D721Med (cell line): Measurements from ENCODE around the gene SLC6A2.

Source experiments
- DNase-seq: peaks from one replicate; pipeline ENCODE4 v3.0.0; 2011; ENCODE audit warnings: low spot score; ENCODE audit not compliant: insufficient read length
- FAIRE-seq: peaks from 2 replicates; lab custom pipeline; 2011; peaks lifted over from hg19 to GRCh38; lab: Jason Lieb, UNC
- CTCF ChIP-seq: IDR thresholded peaks from 2 replicates; pipeline ENCODE4 v1.5.1; 2012; ENCODE audit warnings: mild to moderate bottlenecking, control low read depth; ENCODE audit not compliant: insufficient read depth; ENCODE audit errors: missing control alignments

Gene SLC6A2

GRCh38 chr16:55658898-55659420, 3.2 kb downstream of the SLC6A2 start:
- no peak for TF ChIP-seq CTCF
- FAIRE-seq (no peak), DNase-seq (no peak)

GRCh38 chr16:55660026-55660425, 4.2 kb downstream of the SLC6A2 start:
- no peak for TF ChIP-seq CTCF
- FAIRE-seq (no peak), DNase-seq (no peak)

GRCh38 chr16:55660828-55661227, 5.0 kb downstream of the SLC6A2 start:
- TF ChIP-seq CTCF: no peak
- FAIRE-seq (no peak), DNase-seq (no peak)

GRCh38 chr16:55661941-55662643, 6.3 kb downstream of the SLC6A2 start:
- DNase-seq (no peak), FAIRE-seq (no peak)
- TF ChIP-seq CTCF: no peak

- DNase-seq (no peak), FAIRE-seq (no peak)
- no peak for TF ChIP-seq CTCF
These were observed 6.8 kb downstream of the SLC6A2 start for GRCh38 chr16:55662644-55663031.

GRCh38 chr16:55663225-55663624, 7.4 kb downstream of the SLC6A2 start:
- FAIRE-seq (no peak), DNase-seq (no peak)
- TF ChIP-seq CTCF: no peak
